Stimulated activated CD8-positive, alpha-beta memory T cell treated with anti-CD3 and anti-CD28 coated beads, Interleukin-4, amount 100 ng/mL, for 24 hours (primary cell): ENCODE results near the gene HSPB7.
"Not testable (repeated sequence)": the region's sequence is repeated elsewhere in the genome, so short reads cannot be mapped to it uniquely, and the experiment has no call there.

Source experiments
- DNase-seq: peaks from one replicate; pipeline ENCODE4 v3.0.0-alpha.2; 2020; ENCODE audit warnings: low read depth

Gene HSPB7

DNA sequence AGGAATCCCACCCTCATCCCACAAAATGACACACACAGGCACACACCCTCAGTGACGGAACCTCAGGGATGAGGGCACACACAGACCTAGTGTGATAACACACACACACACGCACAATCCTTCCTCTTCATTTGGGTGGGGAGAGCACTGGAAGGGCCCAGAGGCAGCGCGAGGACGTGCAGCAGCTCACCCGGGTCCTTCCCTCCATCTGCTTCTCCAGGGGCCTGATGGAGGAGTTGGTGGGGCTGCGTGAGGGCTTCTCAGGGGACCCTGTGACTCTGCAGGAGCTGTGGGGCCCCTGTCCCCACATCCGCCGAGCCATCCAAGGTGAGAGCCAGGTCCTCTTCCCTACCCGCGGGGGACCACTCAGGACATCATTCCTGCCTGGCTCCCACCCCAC lies 4.5 kb upstream of the HSPB7 start:
- DNase-seq = no peak

DNA sequence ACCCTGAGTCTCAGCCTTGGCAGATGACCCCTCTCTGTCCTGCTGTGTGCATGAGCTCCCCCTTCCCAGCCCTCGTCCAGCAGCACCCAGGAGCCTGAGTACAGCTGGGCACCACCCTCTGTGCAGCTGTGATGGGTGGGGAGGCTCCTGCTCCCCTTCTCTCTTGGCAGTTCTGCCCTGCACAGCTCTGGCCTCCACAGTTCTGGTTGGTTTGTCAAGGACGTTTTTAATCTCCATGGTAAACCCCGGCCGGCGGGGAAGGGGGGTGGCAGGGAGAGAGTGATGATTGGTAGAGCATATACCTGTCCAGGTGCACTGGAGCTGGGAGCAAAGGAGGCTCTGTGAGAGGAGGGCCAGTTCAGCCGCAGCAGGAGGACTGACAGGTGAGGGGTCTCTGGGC lies 3.8 kb upstream of the HSPB7 start, which contains the start of gene CLCNKA:
TSS of gene CLCNKA (plus strand) at position 356 of the 400 bp plus-strand sequence. CDS start 584 bp downstream, outside the sequence.
- DNase-seq = no peak

DNA sequence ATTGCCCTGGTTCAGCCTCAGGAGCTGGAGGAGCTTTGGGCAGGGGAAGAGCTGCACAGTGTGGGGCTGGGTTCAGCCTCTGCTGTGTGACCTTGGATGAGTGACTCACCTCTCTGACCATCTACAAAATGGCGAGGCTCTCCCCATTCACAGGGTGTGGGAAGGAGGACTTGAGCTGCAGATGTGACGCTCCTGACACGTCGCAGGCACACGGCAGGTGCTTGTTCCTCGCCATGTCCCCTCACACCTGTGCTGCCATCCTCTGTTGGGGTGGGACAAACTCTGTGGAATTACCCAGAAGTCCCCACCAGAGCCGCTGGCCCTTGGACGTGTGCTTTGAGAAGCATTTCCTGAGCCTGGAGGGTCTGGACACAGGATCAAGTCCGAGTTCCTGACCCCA lies 3.0 kb upstream of the HSPB7 start:
- DNase-seq = not testable (repeated sequence)

- DNase-seq = no peak
These were observed 2.5 kb upstream of the HSPB7 start for GRCh38 chr1:16020325-16020724.

- no peak for DNase-seq
These were observed 1.9 kb upstream of the HSPB7 start for GRCh38 chr1:16019644-16020277.

GRCh38 chr1:16018749-16019643 lies 1.2 kb upstream of the HSPB7 start:
- no peak for DNase-seq

DNA sequence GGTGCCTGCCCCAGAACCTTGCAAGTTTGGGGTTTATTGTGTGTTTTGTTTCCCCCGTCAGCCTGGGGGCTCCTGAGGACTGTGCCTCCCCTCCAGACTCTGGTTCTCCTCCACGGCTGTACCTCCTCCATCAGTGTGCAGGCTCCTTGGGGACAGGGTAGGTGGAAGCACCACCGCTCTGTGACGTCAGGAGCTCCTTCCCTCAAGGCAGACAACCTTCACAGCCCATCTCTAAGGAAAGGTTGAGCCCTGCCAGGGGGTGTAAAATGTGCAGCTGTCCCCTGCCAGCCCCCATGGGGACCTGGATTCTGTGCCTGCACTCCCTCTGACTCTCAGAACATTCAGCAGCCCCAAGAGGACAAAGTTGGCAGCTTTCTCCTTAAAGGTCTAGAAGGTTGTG lies 465 bp upstream of the HSPB7 start:
- no peak for DNase-seq

DNA sequence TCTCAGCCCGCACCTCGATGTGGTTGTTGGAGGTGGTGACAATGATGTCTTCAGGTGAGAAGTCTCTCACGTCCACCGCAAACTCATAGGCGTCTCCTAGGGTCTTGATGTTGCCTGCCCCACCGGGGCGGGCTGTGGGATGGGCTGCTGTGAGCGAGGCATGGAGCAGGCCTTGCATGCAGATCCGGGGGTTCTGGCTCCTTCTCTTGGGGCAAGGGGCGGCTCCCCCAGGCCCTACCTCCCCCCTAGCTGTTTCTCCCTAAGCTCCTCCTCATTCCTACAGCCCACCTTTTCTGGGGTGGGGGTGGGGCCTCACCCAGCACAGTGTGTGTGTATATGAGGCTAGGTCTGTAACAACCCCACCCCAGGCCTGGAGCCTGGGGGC lies 775 bp downstream of the HSPB7 start:
- no peak for DNase-seq

DNA sequence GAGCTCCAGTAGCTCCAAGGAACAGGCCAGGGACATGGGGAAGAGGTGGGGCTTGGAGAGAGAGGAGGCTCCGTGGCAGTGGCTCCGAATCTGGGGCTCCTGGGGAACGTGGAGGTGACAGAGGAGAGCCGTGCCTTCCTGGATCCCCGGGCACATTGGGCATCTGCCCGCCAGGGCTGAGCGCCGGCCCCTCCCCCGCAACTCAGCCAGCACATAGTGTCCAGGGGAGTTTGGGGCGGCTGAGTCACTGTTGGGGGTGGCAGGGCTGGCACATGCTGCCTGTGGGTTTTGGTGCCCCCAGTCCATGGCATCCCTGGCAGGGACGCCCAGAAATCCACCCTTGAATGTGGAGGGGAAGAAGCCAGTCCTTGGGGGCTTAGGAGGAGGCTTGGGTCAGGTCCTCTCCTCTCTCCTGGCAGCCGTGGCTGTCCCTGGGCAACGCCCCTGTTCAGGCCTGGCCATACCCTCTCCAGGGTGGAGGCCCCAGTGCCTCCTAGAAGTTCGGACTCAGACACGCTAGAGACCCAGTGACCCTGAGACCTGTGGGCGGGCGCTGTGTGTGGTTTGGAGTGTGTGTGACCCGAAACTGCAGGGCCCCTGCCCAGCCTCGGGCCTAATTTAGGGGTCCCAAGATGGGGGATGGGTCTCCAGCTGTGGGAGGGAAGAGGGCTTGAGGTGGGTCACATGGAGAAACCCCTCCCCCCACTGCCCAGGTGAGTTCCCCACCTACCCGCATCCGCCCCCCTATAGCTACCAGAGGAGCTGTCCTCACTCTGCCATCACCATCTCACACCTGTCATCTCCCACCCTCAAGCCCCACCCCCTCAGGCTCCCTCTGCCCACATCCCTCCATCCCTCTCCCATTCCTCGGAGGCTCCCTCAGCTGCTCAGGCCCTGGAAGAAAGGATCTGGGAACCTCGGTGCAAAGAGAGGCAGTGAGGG lies 1.6 kb downstream of the HSPB7 start:
- DNase-seq = no peak

DNA sequence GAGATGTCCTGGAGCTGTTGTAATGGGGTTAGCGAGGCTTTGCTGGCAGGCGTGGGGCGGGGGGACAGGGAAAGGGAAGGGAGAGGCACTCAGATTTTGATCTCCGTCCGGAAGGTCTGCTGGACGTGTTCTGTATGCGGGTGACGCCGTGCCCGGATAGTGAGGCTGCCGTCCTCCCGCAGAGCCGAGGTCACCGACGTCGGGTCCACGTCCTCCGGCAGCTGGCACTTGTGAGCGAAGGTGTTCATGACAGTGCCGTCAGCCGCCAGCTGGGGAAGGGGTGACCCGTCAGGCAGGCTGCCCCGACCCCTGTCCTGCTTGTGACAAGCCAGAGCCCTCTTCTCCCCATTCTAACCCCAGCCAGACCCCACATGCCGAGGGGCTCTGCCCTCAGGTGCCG lies 2.4 kb downstream of the HSPB7 start:
- DNase-seq = no peak

DNA sequence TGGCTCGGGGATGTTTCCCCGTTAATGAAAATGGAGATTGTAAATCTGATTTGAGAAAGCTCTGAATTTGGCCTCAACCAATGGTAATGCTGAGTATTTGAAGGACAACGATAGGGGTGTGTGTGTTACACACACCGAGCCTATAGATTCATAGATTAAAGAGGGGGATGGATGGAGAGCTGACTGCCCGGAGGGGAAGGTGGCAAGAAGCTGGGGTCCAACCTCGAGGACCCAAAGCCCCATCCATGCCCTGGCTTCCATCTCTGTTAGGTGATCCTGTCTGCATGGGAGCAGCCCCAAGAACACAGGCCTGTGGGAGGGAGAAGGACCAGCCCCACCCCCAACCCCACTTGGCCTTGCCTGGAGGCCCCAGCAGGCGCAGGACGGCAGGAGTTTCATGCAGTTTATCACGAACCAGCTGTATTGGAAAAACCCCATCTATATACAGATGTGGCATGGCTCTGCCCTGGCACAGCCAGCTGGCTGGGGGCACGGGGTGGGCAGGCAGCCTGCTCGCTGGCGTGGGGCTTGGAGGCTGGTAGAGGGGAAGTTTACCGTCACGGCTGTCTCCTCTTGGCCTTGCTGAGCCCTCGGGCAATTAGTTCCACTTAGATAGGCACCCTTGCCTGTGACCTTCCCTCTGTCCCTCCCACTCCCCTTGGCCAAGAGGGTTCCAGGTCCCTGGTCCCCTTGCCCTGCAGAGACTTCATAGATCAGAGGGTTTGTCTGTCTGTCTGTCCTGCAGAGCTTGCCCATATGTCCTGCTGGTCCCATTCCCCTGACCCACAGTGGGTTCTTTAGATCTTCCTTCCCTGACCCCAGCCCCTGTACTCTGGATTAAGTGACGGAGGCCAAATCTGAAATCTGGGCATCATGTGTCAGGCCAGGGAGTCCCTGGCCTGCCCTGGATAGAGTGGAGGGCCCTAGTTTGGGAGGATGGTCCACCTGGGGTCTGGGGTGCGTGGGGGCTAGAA lies 3.0 kb downstream of the HSPB7 start:
- no peak for DNase-seq

- DNase-seq = no peak
These were observed 4.0 kb downstream of the HSPB7 start for GRCh38 chr1:16013908-16014258.

GRCh38 chr1:16013220-16013907 lies 4.5 kb downstream of the HSPB7 start:
- peak; percentile 36 for DNase-seq

DNA sequence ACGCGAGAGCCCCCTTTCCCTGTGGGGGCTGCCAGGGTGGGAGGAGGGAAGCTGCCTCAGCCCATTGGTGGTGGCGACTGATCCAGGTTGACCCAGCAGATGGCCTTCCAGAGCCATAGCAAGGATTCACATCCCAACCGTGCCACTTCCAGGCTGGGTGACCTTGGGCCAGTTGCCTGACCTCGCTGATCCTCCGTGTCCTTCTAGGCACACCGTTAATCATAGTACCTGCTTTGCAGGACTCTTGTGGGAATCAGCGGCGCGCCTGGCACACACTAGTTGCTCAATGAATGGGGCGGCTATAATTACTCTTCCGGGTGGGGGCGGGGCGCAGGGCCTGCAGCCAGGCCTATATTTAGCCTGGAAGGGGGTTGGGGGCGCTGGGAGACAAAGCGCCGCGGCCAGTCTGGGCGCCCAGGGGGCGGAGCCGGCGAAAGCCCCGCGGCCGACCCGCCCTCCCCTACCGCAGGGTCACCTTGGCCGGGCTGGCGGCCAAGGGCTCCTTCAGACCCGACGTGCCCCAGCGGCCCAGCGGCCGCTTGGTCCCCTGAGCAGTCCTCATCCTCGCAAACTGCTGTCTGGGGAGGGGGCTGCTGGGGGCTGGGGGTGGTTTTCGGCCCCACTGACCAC lies 5.1 kb downstream of the HSPB7 start:
- DNase-seq = peak; percentile 13

DNA sequence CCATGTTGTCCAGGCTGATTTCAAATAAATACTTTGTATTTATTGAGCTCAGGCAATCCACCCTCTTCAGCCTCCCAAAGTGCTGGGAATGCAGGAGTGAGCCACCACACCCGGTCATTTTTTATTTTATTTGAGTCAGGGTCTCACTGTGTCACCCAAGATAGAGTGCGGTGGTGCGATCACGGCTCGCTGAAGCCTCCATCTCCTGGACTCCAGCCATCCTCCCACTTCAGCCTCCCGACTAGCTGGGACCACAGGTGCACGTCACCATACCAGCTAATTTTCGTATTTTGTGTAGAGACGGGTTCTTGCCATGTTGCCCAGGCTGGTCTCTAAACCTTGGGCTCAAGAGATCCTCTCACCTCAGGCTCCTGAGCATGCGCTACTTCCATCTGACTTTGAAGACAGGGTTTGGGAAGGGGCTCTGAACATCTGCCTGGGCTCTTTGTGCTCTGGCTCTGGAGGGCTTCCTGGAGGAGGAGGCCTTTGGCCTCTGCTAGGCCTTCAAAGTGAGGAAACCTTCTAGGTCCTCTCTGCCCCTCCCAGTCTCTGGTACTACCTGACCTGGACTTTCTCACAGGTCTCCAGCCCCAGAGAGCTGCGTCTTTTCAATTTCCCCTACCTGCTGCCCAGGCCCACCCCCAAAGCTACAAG lies 5.8 kb downstream of the HSPB7 start:
- no peak for DNase-seq

DNA sequence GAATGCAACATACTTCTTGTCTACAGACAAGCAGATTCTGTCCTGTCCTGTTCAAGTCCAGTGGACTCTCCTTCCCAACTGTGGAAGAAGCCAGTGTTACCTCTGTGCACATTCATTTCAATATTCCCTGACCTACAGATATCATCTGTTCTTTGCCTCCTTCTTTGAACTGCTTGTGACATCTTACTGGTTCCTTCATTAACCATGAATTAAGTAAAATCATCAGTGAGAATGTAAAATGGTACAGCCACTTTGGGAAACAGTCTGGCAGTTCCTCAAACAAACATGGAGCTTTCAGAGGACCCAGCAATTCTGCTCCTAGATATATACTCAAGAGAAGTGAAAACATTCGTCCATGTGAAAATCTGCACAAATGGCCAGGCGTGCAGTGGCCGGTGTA lies 7.0 kb downstream of the HSPB7 start:
- DNase-seq = no peak

GRCh38 chr1:16009678-16010077 lies 8.2 kb downstream of the HSPB7 start:
- no peak for DNase-seq

DNA sequence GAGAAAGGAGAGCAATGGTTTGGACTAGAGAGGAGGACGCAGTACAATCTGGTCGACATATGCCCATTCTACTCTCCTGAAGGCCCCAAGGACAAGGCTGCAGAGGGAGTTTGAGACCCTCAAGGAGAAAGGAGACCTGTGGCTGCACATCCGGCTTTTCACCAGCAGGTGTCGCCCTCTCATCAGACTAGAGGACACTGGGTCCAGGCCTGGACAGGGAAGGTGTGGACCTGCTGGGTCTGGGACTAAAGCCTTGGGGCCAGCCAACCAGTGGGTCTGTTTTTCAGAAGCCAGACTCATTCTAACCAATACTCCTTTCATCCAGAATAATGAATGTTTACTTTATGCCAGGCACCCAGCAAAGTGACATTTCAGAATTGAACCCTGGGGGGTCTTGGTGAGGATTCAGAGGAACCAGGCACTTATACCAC lies 8.8 kb downstream of the HSPB7 start:
- peak; percentile 63 for DNase-seq

DNA sequence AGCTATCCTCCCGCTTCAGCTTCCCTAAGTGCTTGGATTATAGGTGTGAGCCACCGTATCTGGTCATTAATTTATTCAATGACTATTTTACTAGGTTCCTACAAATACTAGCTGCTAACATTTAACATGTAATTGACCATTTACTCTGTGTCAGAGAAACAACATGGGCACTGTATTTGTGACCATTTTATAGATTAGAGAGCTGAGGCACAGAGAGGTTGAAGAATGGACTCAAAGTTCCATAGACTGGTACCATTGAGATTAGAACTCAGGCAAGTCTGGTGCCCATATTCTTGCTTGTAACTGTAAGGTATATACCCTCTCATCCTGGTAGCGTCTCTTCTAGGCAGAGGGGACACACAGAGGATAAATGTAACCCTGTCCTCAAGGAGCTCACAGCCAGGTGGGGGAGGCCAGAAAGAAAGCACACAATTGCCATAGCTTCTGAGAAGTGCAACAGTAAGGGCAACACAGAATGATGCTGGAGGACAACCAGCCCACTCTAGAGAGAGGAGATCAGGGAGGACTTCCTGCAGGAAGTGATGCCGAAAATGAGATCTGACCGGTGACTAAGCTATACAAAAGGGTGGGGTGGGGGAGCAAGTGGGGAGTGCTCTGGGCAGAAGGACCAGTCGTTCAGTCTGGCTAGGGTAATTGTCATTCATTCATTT lies 10.0 kb downstream of the HSPB7 start:
- DNase-seq = no peak
